PC-3 (cell line): ENCODE measurements around the gene PIH1D1. TPM values are rescaled to one million over a fixed set of nuclear protein-coding genes. Genes with fewer than 3 reads are reported as not detected.

ENCODE experiments used
- ATAC-seq: fragments of 200-7000 bp; cut with Tn5 transposase; 2 replicates; pipeline ENCODE4 v1.9.1; 2020; ENCODE audit warnings: mild to moderate bottlenecking, moderate library complexity
- BruUV-seq: library from RNA; stranded (reverse); fragments of 400-500 nt; replicated peaks from 2 replicates; lab custom pipeline; 2021; lab: Mats Ljungman, UMichigan
- CTCF ChIA-PET: fragments of 300-600 bp; sonication (Branson Sonifier 250); formaldehyde crosslinking; loops from one replicate; lab custom pipeline; 2022; ENCODE audit warnings: antibody characterized with exemption; lab: Charles Lee
- POLR2A ChIA-PET: fragments of 300-600 bp; sonication (Branson Sonifier 250); formaldehyde crosslinking; loops from one replicate; lab custom pipeline; 2022; ENCODE audit warnings: antibody characterized with exemption; ENCODE audit not compliant: unreplicated experiment; lab: Charles Lee
- DNase-seq: peaks from one replicate; pipeline ENCODE4 v3.0.0-alpha.2; 2015
- H2AFZ ChIP-seq: fragments of 300-600 bp; sonication (generic); 2 replicates; pipeline ENCODE4 v1.6.0; 2016; ENCODE audit warnings: antibody characterized with exemption, low read length
- H3F3A ChIP-seq: fragments of 300-600 bp; sonication (generic); one replicate; pipeline ENCODE4 v1.6.0; 2017; ENCODE audit warnings: antibody characterized with exemption, low read length, control low read depth, mild to moderate bottlenecking; ENCODE audit not compliant: unreplicated experiment
- H3K27ac ChIP-seq: fragments of 300-600 bp; sonication (generic); 2 replicates; pipeline ENCODE4 v1.5.1; 2016; ENCODE audit warnings: mild to moderate bottlenecking, low read length
- H3K27me3 ChIP-seq: fragments of 300-600 bp; sonication (generic); 2 replicates; pipeline ENCODE4 v1.6.1; 2016; ENCODE audit warnings: low read length, mixed read lengths
- H3K36me3 ChIP-seq: fragments of 300-600 bp; sonication (generic); 2 replicates; pipeline ENCODE4 v1.6.1; 2016; ENCODE audit warnings: low read depth, mixed run types, low read length, mixed read lengths
- H3K4me1 ChIP-seq: fragments of 300-600 bp; sonication (generic); 2 replicates; pipeline ENCODE4 v1.5.1; 2016; ENCODE audit warnings: low read length; ENCODE audit not compliant: insufficient read depth
- H3K4me2 ChIP-seq: fragments of 300-600 bp; sonication (generic); 2 replicates; pipeline ENCODE4 v1.6.0; 2016; ENCODE audit warnings: low read length
- H3K4me3 ChIP-seq: fragments of 300-600 bp; sonication (generic); 2 replicates; pipeline ENCODE4 v1.5.1; 2016; ENCODE audit warnings: mild to moderate bottlenecking, low read length, mixed read lengths
- H3K79me2 ChIP-seq: fragments of 300-600 bp; sonication (generic); 2 replicates; pipeline ENCODE4 v1.6.1; 2017; ENCODE audit warnings: low read length, mixed read lengths
- H3K9ac ChIP-seq: fragments of 300-600 bp; sonication (generic); 2 replicates; pipeline ENCODE4 v1.6.0; 2016; ENCODE audit warnings: mild to moderate bottlenecking, low read length
- H3K9me2 ChIP-seq: fragments of 300-600 bp; sonication (generic); replicated peaks from 2 replicates; pipeline ENCODE4 v1.6.1; 2016; ENCODE audit warnings: mixed run types, low read length, mixed read lengths
- H3K9me3 ChIP-seq: fragments of 300-600 bp; sonication (generic); 2 replicates; pipeline ENCODE4 v1.6.1; 2016; ENCODE audit warnings: low read length, mixed read lengths
- H4K20me1 ChIP-seq: fragments of 300-600 bp; sonication (generic); 2 replicates; pipeline ENCODE4 v1.6.1; 2016; ENCODE audit warnings: low read length, mixed read lengths
- CTCF ChIP-seq: fragments of 300-600 bp; sonication (generic); conservative IDR thresholded peaks from 2 replicates; pipeline ENCODE4 v1.5.1; 2017; ENCODE audit warnings: antibody characterized with exemption, low read depth, mild to moderate bottlenecking, low read length
- EZH2 ChIP-seq: fragments of 300-600 bp; sonication (generic); IDR thresholded peaks from one replicate; pipeline ENCODE4 v1.6.1; 2017; ENCODE audit warnings: antibody characterized with exemption, mild to moderate bottlenecking, low read length; ENCODE audit not compliant: unreplicated experiment
- EZH2phosphoT487 ChIP-seq: fragments of 300-600 bp; sonication (generic); IDR thresholded peaks from 2 replicates; pipeline ENCODE4 v1.6.1; 2018; ENCODE audit warnings: mild to moderate bottlenecking, antibody characterized with exemption, low read length, borderline replicate concordance
- intact Hi-C: fragments of 100-400 bp; cut with micrococcal nuclease; formaldehyde crosslinking; loops from 2 replicates; pipeline ENCODE4 v1.9.0; 2023
- total RNA-seq: library from RNA; depleted of rRNA; stranded (reverse); fragments of >200 nt; gene quantifications from 2 replicates; pipeline ENCODE4 v1.2.3, GENCODE V29; 2014

The PIH1D1 gene
- total RNA-seq, 1 experiment from 2014 or later = 171 TPM

- Histone ChIP-seq H3K9me3 (no peaks in the 10 kb centered on the region), H3K4me3 (no peak overlapping the region), H3K4me1 (no peaks in the 10 kb centered on the region), H3K36me3 (no peaks in the 10 kb centered on the region), H3K27me3 (peaks cover 58% of the 10 kb centered on the region), H2AFZ (no peak overlapping the region), H3K4me2 (no peak overlapping the region), H3K27ac (no peak overlapping the region), H3K79me2 (no peaks in the 10 kb centered on the region), H3K9me2 (no peaks in the 10 kb centered on the region), H3K9ac (no peak overlapping the region), H3F3A (no peaks in the 10 kb centered on the region), H4K20me1 (no peaks in the 10 kb centered on the region)
- no peak for TF ChIP-seq EZH2phosphoT487
- DNase-seq (no peak), ATAC-seq (no peak)
- BruUV-seq = no TSS peak
- ChIA-PET CTCF (no interaction called here), POLR2A (no interaction called here)
- intact Hi-C loops = no loop called here
Measured at GRCh38 chr19:49437231-49437630, 14.4 kb downstream of the PIH1D1 start.

- POLR2A ChIA-PET = no interaction called here
- DNase-seq (no peak), ATAC-seq (no peak)
- Histone ChIP-seq H3K36me3 (no peaks in the 10 kb centered on the region), H3K4me2 (no peak overlapping the region), H3F3A (no peaks in the 10 kb centered on the region), H3K4me3 (no peak overlapping the region), H2AFZ (no peak overlapping the region), H3K27ac (no peak overlapping the region), H3K9me3 (no peaks in the 10 kb centered on the region), H3K9ac (no peak overlapping the region), H3K9me2 (no peaks in the 10 kb centered on the region), H3K4me1 (no peaks in the 10 kb centered on the region), H3K79me2 (no peaks in the 10 kb centered on the region), H4K20me1 (no peaks in the 10 kb centered on the region), H3K27me3 (peaks cover 50% of the 10 kb centered on the region)
- no TSS peak for BruUV-seq
- no peak for TF ChIP-seq EZH2phosphoT487
- no peak for TF ChIP-seq EZH2
- no peak for TF ChIP-seq CTCF
- CTCF ChIA-PET = no interaction called here
- intact Hi-C loops = no loop called here
Measured at GRCh38 chr19:49436381-49437017, 15.1 kb downstream of the PIH1D1 start.

- H3K4me3 ChIP-seq = no peak overlapping the region
- H3K27me3 ChIP-seq = peaks cover 44% of the 10 kb centered on the region
- DNase-seq (no peak), ATAC-seq (no peak)
- no peaks in the 10 kb centered on the region for H3K79me2 ChIP-seq
- no peaks in the 10 kb centered on the region for H4K20me1 ChIP-seq
- no peak overlapping the region for H3K4me2 ChIP-seq
- intact Hi-C loops = no loop called here
- no TSS peak for BruUV-seq
- H3K9me2 ChIP-seq = no peaks in the 10 kb centered on the region
- no peak for TF ChIP-seq EZH2phosphoT487
- H3F3A ChIP-seq = no peaks in the 10 kb centered on the region
- no peaks in the 10 kb centered on the region for H3K9me3 ChIP-seq
- no peak overlapping the region for H2AFZ ChIP-seq
- no peak overlapping the region for H3K27ac ChIP-seq
- ChIA-PET CTCF (no interaction called here), POLR2A (no interaction called here)
- H3K36me3 ChIP-seq = no peaks in the 10 kb centered on the region
- no peaks in the 10 kb centered on the region for H3K4me1 ChIP-seq
- H3K9ac ChIP-seq = no peak overlapping the region
Measured at GRCh38 chr19:49435670-49436069, 15.9 kb downstream of the PIH1D1 start.
